Measurements from ENCODE around the gene DPYD.

The DPYD gene

GRCh38 chr1:97414682-97415312 is 506.0 kb downstream of the DPYD start:
- no peak for DNase-seq

GRCh38 chr1:97412737-97413136 is 508.1 kb downstream of the DPYD start:
- DNase-seq: no peak

GRCh38 chr1:97412166-97412565 is 508.7 kb downstream of the DPYD start:
- no peak for DNase-seq

DNA sequence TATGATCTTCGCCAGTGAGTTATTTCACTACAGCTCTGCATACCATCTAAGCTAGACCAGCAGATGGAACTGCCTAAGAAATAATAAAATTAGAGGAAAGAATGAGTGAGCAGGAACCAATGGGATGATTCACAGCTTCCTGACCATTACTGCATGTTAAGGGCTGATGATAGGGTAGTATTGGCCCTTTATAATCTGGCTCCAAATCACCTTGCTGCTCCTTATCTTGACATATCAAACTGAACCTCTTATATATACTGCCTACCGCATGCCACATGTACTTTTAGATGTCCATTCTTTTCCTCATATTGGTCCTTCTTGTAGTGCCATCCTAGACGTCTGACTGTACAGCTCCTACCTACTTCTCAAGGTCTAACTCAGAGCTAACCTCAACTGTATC is 524.4 kb downstream of the DPYD start:
- no peak for DNase-seq

DNA sequence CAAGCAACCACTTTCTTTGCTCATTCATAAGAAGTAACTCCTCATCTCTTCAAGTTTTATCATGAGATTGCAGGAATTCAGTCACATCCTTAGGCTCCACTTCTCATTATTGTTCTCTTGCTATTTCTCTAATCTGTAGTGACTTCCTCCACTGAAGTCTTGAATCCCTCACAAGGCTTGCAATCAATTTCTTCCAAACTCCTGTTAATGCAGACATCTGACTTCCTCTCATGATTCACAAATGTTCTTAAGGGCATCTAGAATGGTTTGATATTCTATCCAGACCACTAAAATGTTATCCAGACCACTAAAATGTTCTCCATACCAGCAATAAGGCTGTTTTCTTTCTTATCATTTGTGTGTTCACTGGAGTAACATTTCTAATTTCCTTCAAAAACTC is 528.1 kb downstream of the DPYD start:
- DNase-seq: no peak

DNA sequence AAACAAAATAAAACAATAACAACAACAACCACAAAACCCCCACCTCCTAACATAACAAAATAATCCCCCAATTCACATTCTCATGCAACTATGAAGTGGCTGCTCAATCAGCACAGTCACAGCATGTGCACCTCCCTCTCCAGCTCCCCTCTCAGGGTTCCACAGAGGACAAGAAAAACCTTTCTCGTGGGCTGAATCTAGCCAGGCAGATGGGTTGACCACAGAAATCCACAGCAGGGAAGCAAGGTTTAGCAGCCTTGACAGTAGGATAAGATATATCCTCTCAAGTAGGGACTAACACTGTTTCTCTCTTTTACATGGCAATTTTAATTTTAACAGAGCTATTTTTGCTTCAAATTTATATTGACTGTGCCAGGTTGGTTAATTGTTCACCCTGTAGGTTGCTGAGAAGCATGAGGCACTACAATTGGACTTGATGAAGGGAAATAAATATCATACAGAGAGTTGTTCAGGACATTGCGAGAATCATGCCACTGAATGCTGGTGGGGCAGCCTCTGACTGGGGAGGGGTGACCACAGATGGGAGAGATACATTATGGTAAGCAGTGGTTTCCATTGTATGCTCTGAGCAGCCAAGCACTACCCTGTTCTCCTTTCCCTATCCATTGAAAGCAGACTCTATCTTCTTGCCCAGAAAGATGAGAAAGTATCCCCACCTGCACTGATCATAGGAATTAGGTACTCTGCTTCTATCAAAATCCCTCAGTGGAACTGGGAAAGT is 535.1 kb downstream of the DPYD start:
- no peak for DNase-seq

DNA sequence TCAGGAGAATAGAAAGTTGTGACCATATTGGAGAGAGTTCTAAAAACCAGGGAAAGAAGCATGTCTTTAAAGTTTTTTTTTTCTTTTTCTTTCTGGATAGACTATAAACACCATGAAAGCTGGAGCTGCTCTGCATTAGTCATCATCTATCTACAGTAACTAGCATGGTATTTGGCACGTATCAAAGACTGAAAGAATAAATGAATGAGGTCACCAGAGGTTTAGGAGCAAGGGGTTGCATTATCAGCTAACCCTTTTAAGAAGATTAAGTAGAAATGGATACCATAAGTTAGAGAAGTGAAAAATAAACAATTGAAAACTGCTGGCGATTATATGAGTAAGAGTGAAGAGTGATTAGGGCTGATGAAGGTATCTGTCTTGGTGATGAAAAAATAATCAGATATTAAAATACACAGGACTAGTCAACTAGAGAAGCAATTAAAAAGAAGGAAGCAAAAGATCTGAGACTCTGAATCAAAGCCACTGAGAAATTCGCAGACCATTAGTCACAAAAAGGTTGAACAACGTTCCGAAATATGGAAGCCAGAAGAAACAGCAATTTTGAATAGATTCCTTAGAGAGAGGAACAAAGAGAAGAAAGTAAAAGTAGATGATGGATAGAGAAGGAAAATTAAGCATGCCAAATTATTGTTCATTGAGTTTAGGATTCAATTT is 536.4 kb downstream of the DPYD start:
- DNase-seq: no peak

GRCh38 chr1:97383797-97384196 is 537.0 kb downstream of the DPYD start:
- DNase-seq: no peak

- no peak for DNase-seq
Observed at GRCh38 chr1:97382206-97382605, 538.6 kb downstream of the DPYD start.

- no peak for DNase-seq
Observed at GRCh38 chr1:97379387-97380075, 541.3 kb downstream of the DPYD start.

- no peak for DNase-seq
Observed at GRCh38 chr1:97378596-97378995, 542.2 kb downstream of the DPYD start.

DNA sequence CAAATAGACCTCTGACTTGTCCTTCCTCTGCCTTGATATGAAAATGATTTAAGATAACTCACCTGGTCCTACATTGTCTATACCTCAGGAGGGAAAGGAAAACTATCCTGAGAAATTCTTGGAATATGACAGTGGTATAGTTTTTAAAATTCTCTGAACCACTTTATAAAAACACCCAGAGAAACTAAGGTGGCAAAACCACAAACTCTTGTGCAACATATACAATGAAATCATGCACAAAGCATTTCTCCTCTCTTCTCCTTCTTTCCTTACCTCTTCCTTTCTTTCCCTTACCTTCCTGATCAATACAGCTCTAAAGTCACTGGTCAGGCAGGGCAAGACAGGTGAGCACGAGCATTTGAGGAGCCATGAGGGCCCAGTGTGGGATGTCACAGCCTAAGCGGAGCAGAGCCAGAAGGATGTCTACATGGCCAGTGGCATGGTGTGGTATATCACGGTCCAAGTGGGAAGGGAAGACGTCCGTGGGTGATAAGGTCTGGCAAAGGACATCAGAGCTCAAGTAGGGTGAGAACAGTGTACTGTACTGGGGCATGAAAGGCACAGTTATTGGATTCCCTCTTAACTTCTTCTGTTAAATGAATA is 543.3 kb downstream of the DPYD start:
- DNase-seq: no peak

DNA sequence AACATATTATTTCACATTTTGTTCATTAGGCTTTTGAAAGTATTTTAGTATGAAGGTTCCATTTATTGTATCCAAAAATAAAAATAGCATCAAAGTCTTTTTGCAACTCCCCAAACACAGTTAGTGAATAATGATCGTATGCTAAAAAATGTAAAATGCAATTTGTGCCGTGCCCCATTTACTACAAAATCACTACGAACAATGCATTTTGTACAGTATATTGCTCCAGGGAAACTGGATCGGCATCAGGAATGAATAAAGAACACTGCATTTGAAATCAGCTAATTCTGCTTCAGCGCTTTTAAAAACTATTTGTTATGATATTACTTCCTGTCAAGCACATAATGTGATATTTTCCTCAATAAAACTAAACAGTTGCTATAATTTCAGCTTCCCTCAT is 547.8 kb downstream of the DPYD start:
- no peak for DNase-seq

DNA sequence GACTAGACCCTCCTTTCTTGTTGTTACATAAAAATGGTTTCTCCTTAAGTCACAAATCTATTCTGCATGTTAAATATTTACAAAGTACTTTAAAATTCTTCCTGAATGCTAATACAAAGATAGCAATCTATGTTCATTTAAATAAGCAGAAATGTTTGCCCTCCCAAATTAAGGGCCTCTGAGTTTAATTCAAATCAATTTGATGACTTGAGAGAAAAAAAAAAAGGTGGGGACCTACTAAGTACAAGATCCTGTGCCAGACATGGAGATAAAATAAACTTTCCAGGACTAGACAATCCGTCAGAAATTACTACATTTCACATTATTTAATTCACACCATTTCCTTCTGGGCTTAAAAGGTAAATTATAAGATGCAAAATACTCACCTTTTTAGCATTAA is 548.3 kb downstream of the DPYD start:
- no peak for DNase-seq

- no peak for DNase-seq
Observed at GRCh38 chr1:97368296-97368695, 552.5 kb downstream of the DPYD start.

- DNase-seq: no peak
Observed at GRCh38 chr1:97366984-97367383, 553.9 kb downstream of the DPYD start.

DNA sequence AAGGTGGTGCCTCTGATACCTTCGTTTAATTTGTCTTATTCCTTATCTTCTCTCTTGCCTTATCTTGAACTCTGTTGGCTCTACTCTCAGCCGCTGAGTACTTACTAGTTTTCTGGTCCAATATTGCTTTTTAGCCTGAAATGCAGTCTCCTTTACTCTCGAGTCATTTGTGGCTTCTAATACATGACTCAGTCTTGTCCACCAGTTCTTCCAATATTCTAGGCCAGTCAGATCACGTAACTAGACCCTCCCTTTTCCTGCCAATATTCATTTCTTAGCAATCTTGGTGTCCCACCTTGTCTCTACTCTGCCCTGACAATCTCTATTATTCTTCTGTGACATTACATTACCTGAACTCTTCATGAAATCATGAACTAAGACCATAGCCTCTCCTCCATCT is 555.8 kb downstream of the DPYD start:
- no peak for DNase-seq

DNA sequence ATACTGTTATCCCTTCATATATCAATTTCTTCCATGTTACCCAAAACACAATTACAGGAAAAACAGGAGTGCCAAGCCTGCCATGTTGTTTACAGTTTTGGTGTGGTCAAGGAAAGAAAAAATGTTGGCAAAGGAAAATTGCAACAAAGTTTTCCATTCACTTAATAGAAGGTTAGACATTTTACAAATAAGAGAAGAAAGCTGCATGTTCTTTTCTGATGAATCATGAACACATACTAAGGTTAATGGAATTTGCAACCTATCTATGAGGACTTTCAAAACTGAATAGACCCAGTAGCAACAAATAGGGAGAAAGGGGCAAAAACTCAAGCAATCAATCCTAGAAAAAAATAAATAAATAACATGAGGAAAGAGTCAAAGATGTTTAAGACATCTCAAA is 556.7 kb downstream of the DPYD start:
- DNase-seq: no peak

- no peak for DNase-seq
Observed at GRCh38 chr1:97356309-97356708, 564.5 kb downstream of the DPYD start.

DNA sequence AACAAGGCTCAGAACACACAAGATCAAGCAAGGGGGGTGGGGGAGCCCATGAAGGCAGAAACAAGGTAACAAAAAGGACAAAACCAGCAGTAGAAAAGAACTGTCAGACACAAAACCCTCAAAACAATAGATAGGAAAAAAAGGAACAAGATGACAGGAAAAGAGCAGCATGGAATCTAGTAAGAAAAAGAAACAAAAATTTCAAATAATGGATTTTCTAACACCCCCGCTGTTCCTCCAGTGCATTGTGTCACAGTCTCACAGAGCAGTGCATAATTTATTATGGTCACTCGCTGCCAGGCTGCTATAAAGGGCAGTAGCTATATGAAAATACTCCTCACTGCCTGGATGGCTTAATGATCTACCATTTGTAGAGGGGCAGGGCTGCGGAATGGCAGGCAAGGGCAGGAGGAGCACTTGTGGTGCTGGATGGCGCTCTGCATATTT is 567.9 kb downstream of the DPYD start:
- no peak for DNase-seq

GRCh38 chr1:97351846-97352245 is 569.0 kb downstream of the DPYD start:
- DNase-seq: no peak

- no peak for DNase-seq
Observed at GRCh38 chr1:97350662-97351061, 570.2 kb downstream of the DPYD start.

DNA sequence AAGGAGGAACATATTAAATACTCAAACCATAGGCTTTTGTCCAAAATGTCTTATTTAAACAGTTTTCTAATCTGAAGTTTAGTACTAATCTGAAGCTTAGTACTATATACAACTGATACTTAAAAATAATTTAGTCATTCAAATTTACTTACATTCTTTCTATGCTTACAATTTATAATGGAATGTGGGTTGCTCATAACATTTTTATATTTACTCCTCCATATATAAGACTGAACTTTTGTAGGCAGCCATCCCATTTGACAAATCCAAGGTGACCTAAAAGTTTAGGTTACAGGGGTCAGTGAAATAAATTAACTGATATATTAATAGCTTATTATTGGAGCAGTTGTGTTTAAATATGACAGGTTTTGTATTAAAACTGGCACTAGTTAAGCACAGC is 570.6 kb downstream of the DPYD start:
- DNase-seq: no peak

Measured in GOT3 (cell line).